Central memory CD8-positive, alpha-beta T cell (primary cell): ENCODE results near the gene ISLR.

Experiments used
- ATAC-seq: fragments of 150-1000 bp; cut with Tn5 transposase; replicated peaks from 2 replicates; pipeline ENCODE4 v1.10.0; 2022; ENCODE audit warnings: mild to moderate bottlenecking, moderate FRiP score, moderate number of reproducible peaks; ENCODE audit not compliant: poor library complexity, severe bottlenecking; ENCODE audit errors: extremely low read depth
- DNase-seq, 2 donors: peaks; one replicate each; pipeline ENCODE4 v3.0.0; 2021; ENCODE audit warnings: low spot score in 2 of 2
- H3K27ac Mint-ChIP-seq: one replicate; pipeline ENCODE4 v1.8.0; 2022; ENCODE audit warnings: low read depth, mild to moderate bottlenecking, moderate library complexity, mixed read lengths
- H3K27me3 Mint-ChIP-seq: one replicate; pipeline ENCODE4 v1.8.0; 2022; ENCODE audit warnings: mixed read lengths
- H3K36me3 Mint-ChIP-seq: one replicate; pipeline ENCODE4 v1.8.0; 2022; ENCODE audit warnings: mild to moderate bottlenecking, moderate library complexity, mixed read lengths; ENCODE audit not compliant: insufficient read depth
- H3K4me1 Mint-ChIP-seq: one replicate; pipeline ENCODE4 v1.8.0; 2022; ENCODE audit warnings: mixed read lengths
- H3K4me3 Mint-ChIP-seq: one replicate; pipeline ENCODE4 v1.8.0; 2022; ENCODE audit warnings: mild to moderate bottlenecking, moderate library complexity, mixed read lengths
- H3K9me3 Mint-ChIP-seq: one replicate; pipeline ENCODE4 v1.8.0; 2022; ENCODE audit warnings: mixed read lengths

Gene ISLR

GRCh38 chr15:74180881-74181602, 7.5 kb downstream of the ISLR start:
- Mint-ChIP-seq H3K4me3 (no peak overlapping the region), H3K9me3 (no peaks in the 10 kb centered on the region), H3K27ac (no peak overlapping the region), H3K36me3 (no peaks in the 10 kb centered on the region), H3K4me1 (no peaks in the 10 kb centered on the region), H3K27me3 (peaks cover 19% of the 10 kb centered on the region)
- ATAC-seq (no peak), DNase-seq (no peak)

GRCh38 chr15:74182131-74182530, 8.6 kb downstream of the ISLR start:
- H3K27me3 Mint-ChIP-seq: peaks cover 19% of the 10 kb centered on the region
- H3K36me3 Mint-ChIP-seq: no peaks in the 10 kb centered on the region
- ATAC-seq (no peak), DNase-seq (no peak)
- no peak overlapping the region for H3K27ac Mint-ChIP-seq
- H3K9me3 Mint-ChIP-seq: no peaks in the 10 kb centered on the region
- no peaks in the 10 kb centered on the region for H3K4me1 Mint-ChIP-seq
- no peak overlapping the region for H3K4me3 Mint-ChIP-seq

GRCh38 chr15:74184582-74185091, 11.1 kb downstream of the ISLR start:
- no peaks in the 10 kb centered on the region for H3K9me3 Mint-ChIP-seq
- no peaks in the 10 kb centered on the region for H3K4me1 Mint-ChIP-seq
- DNase-seq: no peak
- no peaks in the 10 kb centered on the region for H3K36me3 Mint-ChIP-seq
- H3K27ac Mint-ChIP-seq: no peak overlapping the region
- H3K4me3 Mint-ChIP-seq: no peak overlapping the region
- ATAC-seq: no peak
- no peaks in the 10 kb centered on the region for H3K27me3 Mint-ChIP-seq

GRCh38 chr15:74185710-74186348, 12.3 kb downstream of the ISLR start:
- ATAC-seq: no peak
- no peaks in the 10 kb centered on the region for H3K4me1 Mint-ChIP-seq

DNA sequence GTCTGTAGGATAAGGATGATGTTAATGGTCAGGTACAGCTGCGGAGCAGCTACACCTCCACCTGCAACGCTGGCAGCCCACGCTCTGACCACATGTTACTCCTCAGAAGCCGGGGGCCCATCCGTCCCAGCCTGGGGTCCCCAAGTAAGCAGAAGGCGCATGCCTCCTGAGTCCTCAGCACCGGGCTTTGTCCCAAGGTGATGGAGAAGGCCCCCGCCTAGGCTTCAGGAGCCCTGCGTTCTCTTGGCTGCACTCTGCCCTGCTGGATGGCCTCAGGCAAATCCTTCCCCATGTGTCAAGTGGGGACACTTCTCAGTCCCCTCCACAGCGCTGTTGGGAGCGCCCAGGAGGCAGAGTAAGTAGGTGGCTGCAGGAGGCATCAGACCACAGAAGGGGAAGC, 14.7 kb downstream of the ISLR start:
- Mint-ChIP-seq H3K36me3 (peaks cover 3% of the 10 kb centered on the region), H3K27ac (no peak overlapping the region), H3K4me3 (no peak overlapping the region), H3K27me3 (peaks cover 12% of the 10 kb centered on the region), H3K4me1 (no peaks in the 10 kb centered on the region), H3K9me3 (no peaks in the 10 kb centered on the region)
- DNase-seq: no peak
- ATAC-seq: no peak

More at GRCh38 chr15:74185710-74186348, 12.3 kb downstream of the ISLR start:
- Mint-ChIP-seq H3K27me3 (no peaks in the 10 kb centered on the region), H3K36me3 (no peaks in the 10 kb centered on the region), H3K9me3 (no peaks in the 10 kb centered on the region), H3K27ac (no peak overlapping the region), H3K4me3 (no peak overlapping the region)
- DNase-seq: no peak

GRCh38 chr15:74191798-74192197, 18.3 kb downstream of the ISLR start:
- Mint-ChIP-seq H3K9me3 (no peaks in the 10 kb centered on the region), H3K27ac (no peak overlapping the region), H3K4me3 (no peak overlapping the region), H3K27me3 (peaks cover 26% of the 10 kb centered on the region), H3K36me3 (peaks cover 3% of the 10 kb centered on the region), H3K4me1 (no peaks in the 10 kb centered on the region)
- ATAC-seq (no peak), DNase-seq (no peak)

GRCh38 chr15:74192751-74193150, 19.2 kb downstream of the ISLR start:
- ATAC-seq (no peak), DNase-seq (no peak)
- Mint-ChIP-seq H3K27me3 (peaks cover 26% of the 10 kb centered on the region), H3K4me1 (no peaks in the 10 kb centered on the region), H3K4me3 (no peak overlapping the region), H3K36me3 (peaks cover 3% of the 10 kb centered on the region), H3K27ac (no peak overlapping the region), H3K9me3 (no peaks in the 10 kb centered on the region)

GRCh38 chr15:74193299-74193718, 19.8 kb downstream of the ISLR start:
- Mint-ChIP-seq H3K36me3 (peaks cover 3% of the 10 kb centered on the region), H3K9me3 (no peaks in the 10 kb centered on the region), H3K27me3 (peaks cover 26% of the 10 kb centered on the region), H3K27ac (no peak overlapping the region), H3K4me1 (no peaks in the 10 kb centered on the region), H3K4me3 (no peak overlapping the region)
- ATAC-seq (no peak), DNase-seq (no peak)

DNA sequence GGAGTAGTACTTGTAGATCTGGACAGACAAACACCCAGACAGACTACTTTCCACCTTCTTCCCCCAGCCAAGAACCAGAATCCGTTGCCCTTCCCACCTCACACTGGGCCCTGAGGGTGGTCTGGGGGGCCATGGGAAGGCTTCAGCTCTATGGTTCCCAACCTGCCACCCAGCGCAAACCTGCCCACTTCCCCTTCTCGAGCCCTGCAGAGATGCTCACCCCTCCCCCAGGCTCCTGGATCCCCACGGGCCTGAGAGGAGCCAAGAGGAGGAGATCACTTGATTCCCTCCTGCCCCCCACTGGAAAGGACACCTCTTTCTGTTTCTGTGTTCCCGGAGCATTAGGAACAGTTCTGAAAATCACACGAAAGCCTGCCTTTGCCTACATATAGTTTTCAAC, 20.4 kb downstream of the ISLR start:
- peaks cover 26% of the 10 kb centered on the region for H3K27me3 Mint-ChIP-seq
- DNase-seq: no peak
- H3K36me3 Mint-ChIP-seq: peaks cover 3% of the 10 kb centered on the region
- no peaks in the 10 kb centered on the region for H3K9me3 Mint-ChIP-seq
- no peak overlapping the region for H3K4me3 Mint-ChIP-seq
- H3K27ac Mint-ChIP-seq: no peak overlapping the region
- ATAC-seq: no peak
- H3K4me1 Mint-ChIP-seq: no peaks in the 10 kb centered on the region

GRCh38 chr15:74194572-74195559, 21.4 kb downstream of the ISLR start:
- Mint-ChIP-seq H3K4me1 (no peaks in the 10 kb centered on the region), H3K27ac (no peak overlapping the region), H3K4me3 (no peak overlapping the region), H3K9me3 (no peaks in the 10 kb centered on the region), H3K36me3 (peaks cover 3% of the 10 kb centered on the region), H3K27me3 (peaks cover 33% of the 10 kb centered on the region)
- DNase-seq (no peak), ATAC-seq (no peak)

DNA sequence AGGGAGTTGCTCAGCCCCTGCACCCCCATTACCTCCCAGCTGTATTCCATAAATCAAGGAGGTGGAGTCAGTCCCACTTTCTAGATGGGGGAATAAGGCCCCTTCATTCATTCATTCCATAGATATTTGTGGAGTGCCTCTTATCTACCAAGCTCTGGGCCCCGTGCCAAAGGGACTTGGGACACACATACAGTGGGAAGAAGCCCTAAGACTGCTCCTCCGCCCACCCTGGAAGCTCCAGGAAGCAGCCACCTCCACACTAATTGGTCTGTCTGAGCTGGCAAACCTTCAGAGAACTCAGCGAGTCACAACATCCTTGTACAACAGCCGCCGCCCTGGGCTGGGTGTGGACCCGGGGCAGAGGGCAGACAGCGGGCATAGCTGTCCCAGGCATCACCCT, 22.7 kb downstream of the ISLR start:
- Mint-ChIP-seq H3K4me3 (no peak overlapping the region), H3K36me3 (peaks cover 3% of the 10 kb centered on the region), H3K27ac (no peak overlapping the region), H3K4me1 (no peaks in the 10 kb centered on the region), H3K27me3 (peaks cover 44% of the 10 kb centered on the region), H3K9me3 (no peaks in the 10 kb centered on the region)
- DNase-seq (no peak), ATAC-seq (no peak)

DNA sequence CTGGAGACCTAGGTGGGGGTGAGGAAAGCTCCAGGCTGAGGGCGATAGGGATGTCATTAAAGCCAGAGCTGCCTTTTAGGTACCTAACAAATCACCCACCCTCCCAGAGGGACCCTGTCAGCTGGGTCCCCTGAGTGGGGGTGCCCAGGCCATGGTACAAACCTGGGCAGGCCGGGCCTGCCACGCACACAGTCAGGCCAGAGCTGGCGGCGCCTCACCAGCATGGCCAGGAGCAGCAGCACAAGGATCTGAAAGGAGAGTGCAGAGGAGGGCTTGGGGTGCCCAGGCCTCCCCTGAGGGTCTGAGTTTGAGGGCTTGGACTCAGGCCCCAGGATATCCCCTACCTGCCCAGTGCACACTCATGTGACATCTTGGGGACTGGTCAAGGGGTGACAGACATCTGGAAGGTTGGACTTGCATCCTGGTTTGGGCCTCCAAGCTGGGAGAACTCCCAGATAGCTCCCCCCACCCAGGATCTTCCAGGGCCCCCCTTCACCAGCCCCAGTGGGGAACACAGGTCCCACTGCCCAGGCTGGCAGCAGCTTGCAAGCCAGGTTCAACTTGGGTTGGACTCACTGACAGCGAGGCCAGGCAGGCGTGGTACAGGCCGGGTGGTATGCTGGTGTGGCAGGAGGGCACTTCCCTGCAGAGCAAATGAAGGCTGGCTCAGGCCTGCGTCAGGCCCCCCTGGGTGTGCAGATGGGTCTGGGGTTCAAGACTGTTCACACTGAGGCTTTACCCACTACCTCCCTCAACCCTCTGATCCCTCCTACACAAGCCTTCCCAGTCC, 23.9 kb downstream of the ISLR start:
- ATAC-seq: no peak
- H3K4me1 Mint-ChIP-seq: no peaks in the 10 kb centered on the region
- no peak overlapping the region for H3K27ac Mint-ChIP-seq
- peaks cover 3% of the 10 kb centered on the region for H3K36me3 Mint-ChIP-seq
- no peak overlapping the region for H3K4me3 Mint-ChIP-seq
- no peaks in the 10 kb centered on the region for H3K9me3 Mint-ChIP-seq
- no peak for DNase-seq
- H3K27me3 Mint-ChIP-seq: peaks cover 52% of the 10 kb centered on the region
